BLaER1 treated with 17β-estradiol and CSF1 and Interleukin-3, amounts not matched to agents 10 nM and 100 nM (cell line): ENCODE measurements around the gene NRCAM.

Experiments used
- H3K27ac ChIP-seq, 11 experiments: shearing (Covaris generic); formaldehyde crosslinking; 2 replicates each; pipeline ENCODE4 v1.8.1; 2022
- H3K27me3 ChIP-seq, 11 experiments: shearing (Covaris generic); formaldehyde crosslinking; 2 replicates each; pipeline ENCODE4 v1.8.1; 2022
- H3K36me3 ChIP-seq, 11 experiments: shearing (Covaris generic); formaldehyde crosslinking; 2 replicates each; pipeline ENCODE4 v1.8.1; 2022
- H3K4me1 ChIP-seq, 10 experiments: shearing (Covaris generic); formaldehyde crosslinking; 2 replicates each; pipeline ENCODE4 v1.8.1; 2022
- H3K4me2 ChIP-seq, 11 experiments: shearing (Covaris generic); formaldehyde crosslinking; 2 replicates each; pipeline ENCODE4 v1.8.1; 2022
- H3K4me3 ChIP-seq, 10 experiments: shearing (Covaris generic); formaldehyde crosslinking; 2 replicates each; pipeline ENCODE4 v1.8.1; 2022
- H3K9ac ChIP-seq, 11 experiments: shearing (Covaris generic); formaldehyde crosslinking; 2 replicates each; pipeline ENCODE4 v1.8.1; 2022
- H3K9me3 ChIP-seq, 11 experiments: shearing (Covaris generic); formaldehyde crosslinking; replicated peaks in 1 of 11; 2 replicates each; pipeline ENCODE4 v1.8.1; 2022
- H4K20me1 ChIP-seq, 11 experiments: shearing (Covaris generic); formaldehyde crosslinking; 2 replicates each; pipeline ENCODE4 v1.8.1; 2022
- Cebpa-rat ChIP-seq, 11 experiments: shearing (Covaris generic); IDR thresholded peaks; 2 replicates each; pipeline ENCODE4 v1.8.1; 2022

NRCAM gene

DNA sequence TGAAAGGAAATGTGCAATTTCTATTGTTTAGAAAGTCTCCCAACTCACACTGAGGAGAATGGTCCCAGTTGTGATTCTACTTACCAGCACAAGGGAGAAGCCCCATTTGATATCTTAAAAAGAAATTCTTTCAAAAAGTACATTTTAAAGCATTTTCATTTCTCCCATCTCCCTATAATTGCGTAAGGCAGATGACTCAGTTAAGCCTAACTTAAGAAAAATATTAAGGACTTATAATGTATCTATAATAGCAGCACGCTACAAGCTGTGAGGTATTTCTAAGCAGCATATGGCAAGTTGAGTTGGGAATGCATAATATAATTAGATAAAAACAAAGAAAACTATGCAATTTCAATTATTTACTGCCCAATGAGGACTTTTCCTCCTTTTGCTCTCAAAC, 8.5 kb upstream of the NRCAM start:
- no peak; a peak in 1 of 22 replicates for TF ChIP-seq Cebpa-rat (IDR thresholded peaks at IDR 0.05)
- Histone ChIP-seq H3K27me3 (peaks cover 0 to 24% (median 13%) of the 10 kb centered on the region in 11 experiments; a peak in 12 of 22 replicates), H3K4me1 (peaks cover 7 to 22% (median 12%) of the 10 kb centered on the region in 10 experiments; a peak in 18 of 20 replicates), H4K20me1 (peaks cover 0 to 8% (median 0%) of the 10 kb centered on the region in 11 experiments; a peak in 2 of 22 replicates), H3K4me2 (peak overlapping the region in 3 of 11 experiments; percentile 15 to 42 (median 38); a peak in 5 of 22 replicates), H3K9me3 (no peaks in the 10 kb centered on the region), H3K27ac (no peak overlapping the region), H3K9ac (no peak overlapping the region), H3K4me3 (no peak overlapping the region), H3K36me3 (no peaks in the 10 kb centered on the region)

DNA sequence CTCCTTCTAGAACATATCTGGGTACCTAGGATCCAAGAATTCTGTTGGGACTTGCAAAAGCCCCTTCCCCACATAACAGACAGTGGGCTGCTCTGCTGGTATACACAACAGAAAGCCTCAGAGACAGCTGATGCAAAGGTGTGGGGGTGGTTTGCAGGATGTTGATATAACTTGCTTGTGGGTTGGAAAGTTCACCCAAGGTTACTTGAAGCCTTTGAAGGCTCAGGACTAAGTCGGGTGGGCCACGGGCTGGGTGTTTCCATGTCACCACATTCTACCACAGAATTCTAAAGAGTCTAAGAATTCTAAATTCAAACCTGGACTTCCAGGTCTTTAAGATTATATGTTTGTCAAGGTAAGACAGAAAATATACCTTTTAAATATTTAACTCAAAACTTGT, 7.4 kb upstream of the NRCAM start:
- TF ChIP-seq Cebpa-rat (IDR thresholded peaks at IDR 0.05): no peak
- Histone ChIP-seq H3K36me3 (no peaks in the 10 kb centered on the region), H3K4me2 (no peak overlapping the region), H3K27ac (no peak overlapping the region), H3K9me3 (no peaks in the 10 kb centered on the region), H3K27me3 (peaks cover under 1 to 26% (median 16%) of the 10 kb centered on the region in 11 experiments; a peak in 21 of 22 replicates), H3K4me1 (peaks cover 0 to 12% (median 2%) of the 10 kb centered on the region in 10 experiments; a peak in 12 of 20 replicates), H4K20me1 (peaks cover 0 to 5% (median 0%) of the 10 kb centered on the region in 11 experiments; a peak in 3 of 22 replicates), H3K9ac (no peak overlapping the region), H3K4me3 (no peak overlapping the region)

DNA sequence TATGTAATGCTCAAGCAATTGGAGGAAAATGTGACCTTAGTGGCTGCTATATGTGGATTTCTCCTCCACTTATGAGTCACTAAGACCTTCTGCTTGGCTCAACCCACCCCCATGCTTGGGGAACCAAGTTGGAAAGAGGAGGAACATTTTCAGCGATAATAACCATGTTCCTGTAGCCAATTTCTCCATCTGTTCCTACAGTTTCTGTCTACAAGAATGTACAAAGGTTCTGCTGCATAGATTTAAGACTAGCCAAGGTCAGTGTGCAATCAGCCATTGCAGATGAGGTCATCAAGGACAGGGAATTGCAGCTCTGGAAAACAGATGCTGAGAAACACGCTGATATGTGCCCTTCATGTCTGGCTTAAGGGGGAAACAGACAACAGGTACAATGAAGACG, 5.6 kb upstream of the NRCAM start:
- Histone ChIP-seq H3K36me3 (no peaks in the 10 kb centered on the region), H3K4me2 (no peak overlapping the region), H3K27me3 (peaks cover 18 to 30% (median 24%) of the 10 kb centered on the region in 11 experiments), H3K9ac (no peak overlapping the region), H3K9me3 (no peaks in the 10 kb centered on the region), H3K4me3 (no peak overlapping the region), H3K4me1 (peaks cover 0 to 12% (median 0%) of the 10 kb centered on the region in 10 experiments; a peak in 4 of 20 replicates), H3K27ac (no peak overlapping the region), H4K20me1 (peaks cover 0 to 11% (median 0%) of the 10 kb centered on the region in 11 experiments; a peak in 3 of 22 replicates)
- TF ChIP-seq Cebpa-rat (IDR thresholded peaks at IDR 0.05): no peak

DNA sequence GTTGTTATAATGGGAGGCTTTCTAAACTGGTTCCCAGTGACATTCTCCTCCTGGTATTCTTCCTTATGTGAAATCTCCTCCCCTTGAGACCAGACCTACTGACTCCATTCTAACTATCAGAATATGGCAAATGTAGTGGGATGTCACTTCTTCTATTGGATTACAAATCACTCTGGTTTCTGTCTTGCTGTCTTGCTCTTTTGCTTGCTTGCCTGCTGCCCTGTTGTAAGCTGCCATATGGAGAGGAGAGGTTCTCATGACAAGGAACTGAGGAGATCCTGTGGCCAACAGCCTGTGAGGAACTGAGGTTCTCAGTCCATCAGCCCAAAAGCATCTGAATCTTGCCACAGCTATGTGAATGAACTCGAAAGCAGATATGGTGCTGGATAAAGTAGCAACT, 4.7 kb upstream of the NRCAM start:
- peaks cover 0 to 12% (median 1%) of the 10 kb centered on the region in 10 experiments; a peak in 12 of 20 replicates for H3K4me1 ChIP-seq
- peaks cover 0 to 13% (median 1%) of the 10 kb centered on the region in 11 experiments; a peak in 9 of 22 replicates for H4K20me1 ChIP-seq
- H3K4me2 ChIP-seq: no peak overlapping the region
- no peak overlapping the region for H3K4me3 ChIP-seq
- peaks cover 27 to 36% (median 32%) of the 10 kb centered on the region in 11 experiments for H3K27me3 ChIP-seq
- TF ChIP-seq Cebpa-rat (IDR thresholded peaks at IDR 0.05): no peak
- H3K9me3 ChIP-seq: no peaks in the 10 kb centered on the region
- no peak overlapping the region for H3K9ac ChIP-seq
- H3K36me3 ChIP-seq: no peaks in the 10 kb centered on the region
- H3K27ac ChIP-seq: no peak overlapping the region

- no peak overlapping the region for H3K4me3 ChIP-seq
- no peak overlapping the region for H3K9ac ChIP-seq
- H3K27me3 ChIP-seq: peaks cover 36 to 45% (median 42%) of the 10 kb centered on the region in 11 experiments
- no peak overlapping the region for H3K4me2 ChIP-seq
- H3K27ac ChIP-seq: no peak overlapping the region
- H3K36me3 ChIP-seq: no peaks in the 10 kb centered on the region
- H4K20me1 ChIP-seq: peaks cover 0 to 22% (median 10%) of the 10 kb centered on the region in 11 experiments; a peak in 13 of 22 replicates
- no peaks in the 10 kb centered on the region for H3K9me3 ChIP-seq
- H3K4me1 ChIP-seq: peaks cover 6 to 13% (median 10%) of the 10 kb centered on the region in 10 experiments; a peak in 18 of 20 replicates
- TF ChIP-seq Cebpa-rat (IDR thresholded peaks at IDR 0.05): no peak
Measured at GRCh38 chr7:108459922-108460551, 3.8 kb upstream of the NRCAM start.

GRCh38 chr7:108457871-108458270, 1.6 kb upstream of the NRCAM start:
- Histone ChIP-seq H3K4me3 (no peak overlapping the region), H3K36me3 (no peaks in the 10 kb centered on the region), H3K27ac (no peak overlapping the region), H3K9ac (no peak overlapping the region), H3K9me3 (no peaks in the 10 kb centered on the region), H3K4me1 (peaks cover 5 to 20% (median 17%) of the 10 kb centered on the region in 10 experiments; a peak in 17 of 20 replicates), H4K20me1 (peaks cover 0 to 27% (median 11%) of the 10 kb centered on the region in 11 experiments; a peak in 14 of 22 replicates), H3K4me2 (no peak overlapping the region), H3K27me3 (peaks cover 58 to 66% (median 61%) of the 10 kb centered on the region in 11 experiments)
- TF ChIP-seq Cebpa-rat (IDR thresholded peaks at IDR 0.05): no peak

DNA sequence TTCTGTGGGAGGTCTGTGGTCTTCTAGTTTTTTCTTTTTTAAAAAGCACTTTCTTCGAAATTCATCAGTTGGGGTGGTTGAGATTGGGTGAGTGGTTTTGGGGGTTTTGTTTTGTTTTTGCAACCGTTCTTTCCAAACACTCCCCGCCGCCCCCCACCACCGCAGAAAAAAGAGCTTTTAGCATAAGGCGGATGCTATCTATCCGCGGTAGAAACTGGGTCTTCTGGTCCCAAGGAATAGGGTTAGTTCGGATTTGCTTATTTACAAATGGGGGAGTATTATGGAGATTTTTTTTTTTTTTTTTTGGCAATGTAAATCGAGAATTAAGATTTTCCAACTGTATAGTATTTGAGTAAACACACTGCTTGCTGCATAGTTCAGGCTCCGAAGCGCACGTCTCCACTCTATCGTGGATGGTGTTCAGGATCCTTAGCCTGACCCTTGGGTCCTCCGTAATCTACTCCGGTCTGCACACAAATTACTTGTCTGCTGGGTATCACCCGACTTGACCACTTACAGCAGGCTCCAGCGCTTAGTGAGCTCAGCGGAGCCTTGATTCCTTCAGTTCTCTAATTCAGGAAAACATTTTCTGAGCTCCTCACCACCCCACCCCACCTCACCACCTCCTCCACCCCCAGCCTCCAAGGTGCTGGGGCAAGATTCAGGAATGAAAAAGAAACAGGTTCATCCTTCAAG, 757 bp upstream of the NRCAM start:
- Histone ChIP-seq H3K4me2 (peak overlapping the region in 4 of 11 experiments; percentile 100; a peak in 5 of 22 replicates), H3K9me3 (no peaks in the 10 kb centered on the region), H3K4me1 (peaks cover 5 to 20% (median 17%) of the 10 kb centered on the region in 10 experiments; a peak in 17 of 20 replicates), H3K36me3 (no peaks in the 10 kb centered on the region), H3K9ac (no peak overlapping the region), H3K27me3 (peaks cover 58 to 68% (median 61%) of the 10 kb centered on the region in 11 experiments), H3K27ac (no peak overlapping the region), H3K4me3 (peak overlapping the region in 2 of 10 experiments; percentile 64 to 68; a peak in 1 of 20 replicates), H4K20me1 (peaks cover 0 to 27% (median 11%) of the 10 kb centered on the region in 11 experiments; a peak in 14 of 22 replicates)
- no peak for TF ChIP-seq Cebpa-rat (IDR thresholded peaks at IDR 0.05)

- no peaks in the 10 kb centered on the region for H3K36me3 ChIP-seq
- H3K4me2 ChIP-seq: peak overlapping the region; percentile 98 to 100 (median 100)
- peaks cover 5 to 20% (median 17%) of the 10 kb centered on the region in 10 experiments; a peak in 17 of 20 replicates for H3K4me1 ChIP-seq
- H3K9me3 ChIP-seq: no peaks in the 10 kb centered on the region
- no peak for TF ChIP-seq Cebpa-rat (IDR thresholded peaks at IDR 0.05)
- peaks cover 58 to 68% (median 61%) of the 10 kb centered on the region in 11 experiments for H3K27me3 ChIP-seq
- H3K27ac ChIP-seq: peak overlapping the region in 5 of 11 experiments; percentile 9 to 45 (median 30); a peak in 7 of 22 replicates
- peak overlapping the region; percentile 62 to 78 (median 68) for H3K4me3 ChIP-seq
- H3K9ac ChIP-seq: peak overlapping the region; percentile 36 to 71 (median 63); a peak in 21 of 22 replicates
- H4K20me1 ChIP-seq: peaks cover 0 to 27% (median 11%) of the 10 kb centered on the region in 11 experiments; a peak in 14 of 22 replicates
Measured at GRCh38 chr7:108455551-108455997, 662 bp downstream of the NRCAM start.
